Kidney glomerular epithelial cell (primary cell): Measurements from ENCODE around the gene TPR.
A peak's percentile ranks its signal among the peaks of the same experiment; 100 is the strongest.
"Not testable (repeated sequence)": the region's sequence is repeated elsewhere in the genome, so short reads cannot be mapped to it uniquely, and the experiment has no call there.

ENCODE experiments used
- DNase-seq: peaks from one replicate; lab custom pipeline; 2025; lab: John Stamatoyannopoulos, UW

The TPR gene

DNA sequence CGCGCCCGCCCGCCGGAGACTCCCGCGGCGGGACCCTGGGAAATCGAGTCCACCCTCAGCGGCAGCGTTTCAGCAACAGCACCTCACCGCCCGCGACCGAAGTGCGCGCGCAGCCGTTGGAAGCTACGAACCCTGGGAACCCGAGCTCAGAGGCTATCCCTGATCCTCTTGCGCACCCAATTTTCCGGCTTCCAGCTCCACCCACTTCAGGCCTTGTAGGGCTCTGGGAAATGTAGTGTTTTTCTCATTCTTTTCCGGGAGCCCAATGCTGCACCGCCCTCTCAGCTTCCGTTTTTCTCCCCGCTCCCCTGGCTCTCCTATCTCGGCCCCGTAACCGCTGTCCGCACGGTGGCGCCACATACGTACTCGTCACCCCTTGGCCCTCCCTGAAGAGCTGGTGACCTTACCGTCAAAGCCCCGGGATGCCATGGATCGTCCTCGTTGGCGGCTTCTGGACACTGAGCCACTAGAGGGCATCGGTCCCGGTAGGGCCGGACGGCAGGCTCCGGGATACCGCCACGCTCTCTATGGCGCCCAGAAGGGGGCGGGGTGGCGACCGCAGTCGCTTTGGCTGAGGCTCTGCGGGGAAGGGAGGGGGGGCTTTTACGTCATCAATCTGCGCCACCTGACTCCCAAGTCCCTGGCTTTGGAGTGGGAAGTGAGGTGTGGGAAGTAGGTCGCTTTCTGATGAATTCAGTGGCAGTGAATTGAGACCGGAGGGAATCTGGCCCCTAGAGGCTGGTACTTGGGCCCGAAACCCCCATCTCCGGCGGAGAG is at the start of gene TPR, which contains the start of gene ODR4:
TSS of gene TPR (minus strand) at position 102 of the 777 bp plus-strand sequence. CDS start 225 bp downstream, outside the sequence.
TSS of gene ODR4 (plus strand) at position 687 of the 777 bp plus-strand sequence. CDS start 3,948 bp downstream, outside the sequence.
- DNase-seq = peak; percentile 99

DNA sequence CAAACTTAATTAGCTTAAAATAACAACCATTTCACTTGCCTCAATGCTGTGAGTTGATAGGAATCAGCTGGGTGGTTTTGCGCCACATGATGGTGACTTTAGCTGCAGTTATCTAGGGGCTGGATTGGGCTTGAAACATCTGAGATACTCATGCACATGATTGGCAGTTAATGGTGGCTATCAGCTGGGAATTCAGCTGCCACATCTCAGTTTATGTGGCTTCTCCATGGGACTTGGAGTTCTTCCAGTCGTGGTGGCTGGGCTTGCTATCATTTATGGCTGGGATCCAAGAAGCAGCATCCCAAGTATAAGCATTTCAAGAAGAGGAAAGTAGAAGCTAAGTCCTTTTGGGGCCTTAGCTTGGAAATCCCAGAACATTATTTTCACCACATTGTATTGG is 49.5 kb upstream of the TPR start:
- no peak for DNase-seq

DNA sequence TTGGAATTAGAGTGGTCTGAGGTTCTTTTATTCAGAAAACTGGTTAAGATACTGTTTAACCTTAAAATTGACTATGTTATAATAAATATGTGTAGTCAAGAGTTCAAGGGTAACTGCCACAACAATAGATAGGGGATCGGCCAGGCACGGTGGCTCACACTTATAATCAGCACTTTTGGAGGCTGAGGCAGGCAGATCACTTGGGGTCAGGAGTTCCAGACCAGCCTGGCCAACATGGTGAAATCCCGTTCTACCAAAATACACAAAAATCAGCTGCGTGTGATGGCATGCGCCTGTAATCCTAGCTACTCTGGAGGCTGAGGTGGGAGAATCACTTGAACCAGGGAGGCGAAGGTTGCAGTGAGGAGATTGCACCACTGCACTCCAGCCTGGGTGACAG is 46.4 kb upstream of the TPR start:
- DNase-seq = no peak

DNA sequence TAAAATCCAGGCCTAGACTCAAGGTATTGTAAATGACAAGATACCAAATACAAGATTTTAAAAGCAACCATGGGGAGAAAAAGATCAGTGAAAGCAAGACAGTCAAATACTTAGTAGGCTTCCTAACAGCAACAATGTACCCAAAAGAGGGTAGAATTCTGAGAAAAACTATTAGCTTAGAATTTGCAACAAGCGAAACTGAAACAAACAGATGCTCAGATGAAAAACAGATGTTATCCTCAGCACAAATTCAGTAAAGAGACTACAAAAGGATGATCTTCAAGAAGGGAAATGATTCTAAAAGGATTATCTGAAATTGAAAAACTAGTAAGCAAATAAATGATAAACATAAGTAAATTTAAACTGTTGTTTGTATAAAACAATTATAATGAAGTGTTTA is 45.9 kb upstream of the TPR start:
- DNase-seq = no peak

DNA sequence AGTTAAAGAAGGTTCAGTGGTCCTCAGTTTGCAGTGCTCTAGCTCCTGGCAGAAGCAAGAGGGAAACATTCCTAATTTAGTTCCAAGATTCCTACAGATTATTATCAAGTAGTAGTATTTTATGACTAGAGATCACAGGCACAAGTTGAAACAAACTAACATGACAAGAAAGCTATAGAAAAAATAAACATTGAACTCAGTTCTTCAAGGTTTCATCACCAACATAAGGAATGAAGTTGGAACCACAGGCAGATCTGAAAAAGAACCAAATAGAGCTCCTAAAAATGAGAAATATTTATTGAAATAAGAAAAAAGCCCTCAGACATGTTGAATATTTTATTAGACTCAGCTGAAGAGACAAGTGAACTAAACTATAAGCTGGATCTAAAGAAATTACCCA is 45.3 kb upstream of the TPR start:
- DNase-seq = no peak

DNA sequence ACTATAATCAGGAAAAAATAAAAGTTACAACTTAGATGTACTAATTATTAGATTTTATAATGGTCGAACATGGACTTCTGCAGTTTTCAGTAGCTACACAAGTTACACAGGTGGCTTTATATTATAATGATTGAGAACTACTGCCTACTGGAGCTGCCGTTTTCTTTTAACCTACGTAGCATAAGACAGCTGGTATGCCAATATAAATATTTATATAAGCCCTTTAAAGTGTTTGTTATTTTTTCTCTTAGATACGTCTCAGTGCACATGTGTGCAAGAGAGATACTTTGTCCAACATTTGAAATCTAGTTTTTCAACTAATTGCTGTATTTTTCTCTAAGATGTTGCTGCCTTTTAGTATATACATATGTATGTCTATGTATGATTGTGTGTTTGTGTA is 43.5 kb upstream of the TPR start:
- no peak for DNase-seq

DNA sequence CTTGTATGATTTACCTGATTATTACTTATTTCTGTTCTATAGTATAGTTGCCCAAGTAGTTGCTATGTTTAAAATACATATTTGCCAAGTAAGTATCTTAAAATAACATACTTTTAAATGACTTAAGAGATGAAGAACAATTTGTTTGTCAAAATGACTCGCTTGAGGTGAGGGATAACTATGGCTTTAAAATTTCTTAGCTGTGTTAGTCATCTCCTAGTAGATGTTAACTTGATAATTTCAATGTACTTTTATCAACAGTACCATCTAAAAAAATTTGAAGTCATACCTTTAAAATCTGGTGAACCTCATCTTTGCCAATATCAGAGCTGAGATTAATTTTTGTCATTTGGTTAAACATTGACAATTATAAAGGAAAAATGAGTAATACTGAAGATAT is 38.3 kb upstream of the TPR start:
- no peak for DNase-seq

DNA sequence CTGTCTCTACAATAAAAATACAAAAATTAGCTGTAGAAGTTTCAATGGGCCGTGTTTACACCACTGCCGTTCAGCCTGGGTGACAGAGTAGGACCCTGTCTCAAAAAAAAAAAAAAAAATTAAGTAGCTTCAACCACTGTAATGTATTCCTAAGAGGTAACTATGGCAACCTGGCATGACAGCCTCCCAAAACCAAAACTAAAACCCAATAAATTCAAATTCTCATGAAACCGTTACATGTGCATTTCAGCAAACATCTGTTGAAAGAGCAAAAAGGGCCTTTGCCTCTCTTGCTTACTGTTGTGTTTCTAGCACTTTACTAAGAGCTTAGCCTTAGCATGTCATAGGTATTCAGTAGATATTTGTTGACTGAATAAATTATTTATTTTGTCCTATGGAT is 34.0 kb upstream of the TPR start:
- DNase-seq = no peak

DNA sequence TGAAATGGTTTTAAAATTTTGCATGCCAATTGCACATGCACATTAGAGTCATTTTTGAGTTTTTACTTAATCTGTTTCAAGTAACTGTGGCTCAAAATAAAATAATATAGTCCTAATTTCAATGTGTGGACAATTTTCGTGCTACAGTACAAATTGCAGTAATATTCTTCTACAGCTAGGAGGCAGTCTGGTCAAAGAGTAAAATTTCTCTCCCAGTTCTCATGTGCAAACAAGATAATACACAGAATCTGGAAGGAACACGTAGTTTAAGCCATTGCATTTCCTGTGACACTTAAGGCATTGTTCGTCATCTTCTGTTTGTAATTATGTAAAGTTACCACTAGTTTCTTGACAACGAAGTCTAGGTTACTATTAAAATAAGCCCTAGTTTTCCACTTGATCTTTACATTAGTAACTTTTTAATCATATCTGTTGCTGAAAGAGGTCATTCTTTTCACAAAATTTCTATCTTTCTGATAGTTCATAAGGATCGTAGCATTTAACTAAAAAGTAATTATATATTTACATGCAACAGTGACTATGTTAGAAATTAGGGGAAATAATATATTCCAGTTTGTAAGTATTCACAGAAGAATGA is 29.5 kb upstream of the TPR start:
- peak; percentile 35 for DNase-seq

DNA sequence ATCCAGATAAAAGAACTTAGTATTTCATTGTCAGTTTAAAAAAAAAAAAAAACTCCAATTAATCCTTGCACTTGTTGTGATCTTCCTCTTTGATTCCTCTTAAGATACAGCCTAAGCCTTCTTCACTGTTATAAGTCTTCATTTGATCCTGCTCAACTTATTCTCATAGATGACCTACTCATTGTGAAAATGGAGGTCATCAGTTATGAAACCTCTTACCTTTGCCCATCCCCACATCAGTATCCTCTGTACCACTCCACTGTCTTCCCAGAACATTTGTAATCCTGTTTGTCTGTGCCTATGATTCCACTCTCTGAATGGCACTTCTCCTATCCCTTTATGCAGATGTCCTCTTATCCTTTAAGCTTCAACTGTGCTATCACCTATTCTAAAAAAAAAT is 28.6 kb upstream of the TPR start:
- no peak for DNase-seq

DNA sequence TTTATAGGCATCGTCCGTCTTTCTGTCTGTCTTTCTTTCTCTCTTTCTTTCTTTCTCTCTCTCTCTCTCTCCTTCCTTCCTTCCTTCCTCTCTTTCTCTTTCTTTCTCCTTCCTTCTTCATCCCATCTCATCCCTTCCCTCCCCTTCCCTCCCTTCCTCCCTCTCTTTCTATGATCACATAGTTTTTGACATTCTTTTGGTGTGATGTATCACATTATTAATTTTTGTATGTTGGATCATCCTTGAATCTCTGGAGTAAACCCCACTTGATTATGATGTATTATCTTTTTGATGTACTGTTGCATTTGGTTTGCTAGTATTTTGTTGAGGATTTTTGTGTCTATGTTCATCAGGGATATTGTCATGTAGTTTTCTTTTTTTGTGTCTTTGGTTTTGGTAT is 26.4 kb upstream of the TPR start:
- DNase-seq = not testable (repeated sequence)

DNA sequence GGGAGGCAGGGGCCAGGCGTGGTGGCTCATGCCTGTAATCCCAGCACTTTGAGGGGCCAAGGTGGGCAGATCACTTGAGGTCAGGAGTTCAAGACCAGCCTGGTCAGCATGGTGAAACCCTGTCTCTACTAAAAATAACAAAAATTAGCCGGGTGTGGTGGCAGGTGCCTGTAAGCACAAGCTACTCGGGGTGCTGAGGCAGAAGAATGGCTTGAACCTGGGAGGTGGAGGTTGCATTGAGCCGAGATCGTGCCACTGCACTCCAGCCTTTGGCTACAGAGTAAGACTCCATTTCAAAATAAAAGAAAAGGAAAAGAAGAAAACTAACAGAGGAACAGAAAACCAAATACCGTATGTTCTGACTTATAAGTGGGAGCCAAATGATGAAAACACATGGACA is 17.7 kb upstream of the TPR start:
- DNase-seq = not testable (repeated sequence)

DNA sequence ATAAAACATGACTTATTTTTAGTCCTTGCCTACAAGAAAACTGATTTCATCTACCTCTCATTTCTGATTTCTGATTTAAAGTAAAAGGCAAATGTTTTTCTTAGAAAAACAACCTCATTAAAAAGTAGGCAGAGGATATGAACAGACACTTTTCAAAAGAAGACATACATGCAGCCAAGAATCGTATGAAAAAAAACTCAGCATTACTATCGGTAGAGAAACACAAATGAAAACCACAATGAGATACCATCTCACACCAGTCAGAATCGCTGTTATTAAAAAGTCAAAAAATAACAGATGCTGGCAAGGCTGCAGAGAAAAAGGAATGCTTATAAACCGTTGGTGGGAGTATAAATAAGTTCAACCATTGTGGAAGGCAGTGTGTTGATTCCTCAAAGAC is 16.8 kb upstream of the TPR start:
- DNase-seq = no peak

DNA sequence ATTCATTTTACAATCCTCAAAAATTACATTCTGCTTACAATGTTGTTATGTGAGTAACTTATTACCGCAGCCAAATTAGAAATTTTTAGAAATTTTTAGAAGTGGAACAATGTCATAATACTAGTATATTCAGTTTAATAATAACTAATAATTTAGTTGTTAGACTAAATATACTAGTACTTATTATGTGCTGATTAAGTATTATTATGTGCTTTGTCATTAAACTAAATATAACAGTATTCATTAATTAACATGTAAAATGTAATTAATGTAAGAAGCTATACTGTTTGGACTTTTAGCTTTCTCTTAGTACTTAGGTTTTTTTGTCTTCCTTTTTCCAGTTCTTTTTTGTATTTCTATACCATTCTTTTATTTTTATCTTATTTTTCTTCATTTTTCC is 15.9 kb upstream of the TPR start:
- no peak for DNase-seq

DNA sequence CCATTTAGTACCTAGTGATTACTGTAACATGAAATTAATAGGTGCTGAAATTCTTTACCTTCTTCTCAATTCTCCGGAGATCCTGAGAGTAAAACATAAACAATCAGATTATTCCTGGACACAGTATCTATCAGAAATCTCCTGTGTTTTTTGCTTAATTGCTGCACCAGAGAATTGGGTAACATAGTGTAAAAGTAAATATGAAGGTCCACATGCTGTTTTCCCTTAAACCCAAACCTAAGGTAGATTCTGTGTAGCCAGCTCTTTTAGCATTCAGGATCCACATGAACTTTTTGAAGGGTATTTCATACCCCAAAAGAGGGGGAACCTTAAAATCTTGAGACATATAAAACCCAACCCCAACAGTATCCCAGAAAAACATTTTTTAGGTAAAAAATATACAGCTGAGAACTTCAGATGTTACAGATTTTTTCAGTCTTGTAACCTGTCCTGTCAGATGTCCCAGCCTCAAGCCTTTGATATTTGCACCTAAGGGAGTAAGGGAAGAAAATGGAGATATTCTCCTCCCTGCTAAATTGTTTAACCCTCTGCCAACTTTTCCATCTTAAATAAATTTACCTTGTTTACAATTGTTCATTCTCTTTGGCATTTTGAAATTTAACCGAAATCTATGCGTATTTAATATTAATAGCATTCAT is 11.8 kb upstream of the TPR start:
- DNase-seq = no peak

DNA sequence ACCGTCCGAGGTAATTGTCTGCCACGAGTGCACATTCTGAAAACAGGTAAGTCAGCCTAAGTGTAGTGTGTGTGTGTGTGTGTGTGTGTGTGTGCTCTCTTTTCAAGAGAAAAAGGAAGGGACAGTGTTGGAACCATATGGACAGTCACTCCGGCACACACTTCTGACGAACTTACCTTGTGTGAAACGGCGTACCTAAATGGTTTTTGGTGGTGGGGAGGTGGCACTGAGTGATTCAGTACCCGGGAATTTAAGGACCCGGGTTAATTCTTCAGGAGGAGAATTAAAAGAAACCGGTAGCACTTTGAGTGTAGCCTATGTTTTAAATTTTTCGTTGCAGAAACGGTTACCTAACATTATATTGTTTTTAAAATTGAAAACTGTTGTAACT is 871 bp upstream of the TPR start:
- DNase-seq = peak; percentile 88

DNA sequence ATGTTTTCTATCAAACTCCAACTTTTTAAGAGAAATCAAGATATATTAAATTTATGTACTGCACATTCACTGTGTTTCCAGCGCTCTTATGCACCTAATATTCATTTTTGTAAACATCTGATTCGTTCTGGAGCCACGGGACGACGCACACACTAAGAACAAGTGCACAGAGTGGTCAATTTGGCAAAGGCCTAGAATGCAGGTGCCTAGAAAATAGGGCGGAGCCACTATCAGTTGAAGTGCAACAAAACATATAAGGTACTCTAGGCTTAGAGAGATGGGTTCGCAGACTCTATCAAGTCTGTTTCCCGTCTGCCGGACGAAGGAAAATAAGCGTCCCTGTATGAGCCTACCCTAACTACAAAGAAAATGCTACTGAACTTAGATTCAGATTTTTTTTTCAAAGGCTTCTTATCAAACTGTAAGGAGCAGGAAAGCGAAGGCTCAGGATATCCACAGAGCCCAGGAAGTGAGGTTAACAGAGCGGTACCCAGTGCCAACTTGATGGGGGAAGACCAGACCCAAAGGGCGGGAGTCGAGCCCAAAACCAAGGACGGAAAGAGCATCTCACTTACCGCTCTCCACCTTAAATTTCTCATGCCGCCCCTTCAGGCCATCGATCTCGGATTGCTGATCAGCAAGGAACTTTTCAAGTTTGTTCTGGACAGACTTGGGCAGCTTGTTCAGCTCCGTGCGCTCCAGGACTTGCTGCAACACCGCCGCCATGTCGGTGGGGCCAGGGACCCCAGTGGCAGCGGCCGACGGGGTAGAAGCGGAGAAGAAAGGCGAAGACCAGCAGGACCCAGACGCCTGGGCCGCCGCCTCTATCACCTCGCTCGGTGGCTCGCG is 526 bp downstream of the TPR start:
- DNase-seq = peak; percentile 61

DNA sequence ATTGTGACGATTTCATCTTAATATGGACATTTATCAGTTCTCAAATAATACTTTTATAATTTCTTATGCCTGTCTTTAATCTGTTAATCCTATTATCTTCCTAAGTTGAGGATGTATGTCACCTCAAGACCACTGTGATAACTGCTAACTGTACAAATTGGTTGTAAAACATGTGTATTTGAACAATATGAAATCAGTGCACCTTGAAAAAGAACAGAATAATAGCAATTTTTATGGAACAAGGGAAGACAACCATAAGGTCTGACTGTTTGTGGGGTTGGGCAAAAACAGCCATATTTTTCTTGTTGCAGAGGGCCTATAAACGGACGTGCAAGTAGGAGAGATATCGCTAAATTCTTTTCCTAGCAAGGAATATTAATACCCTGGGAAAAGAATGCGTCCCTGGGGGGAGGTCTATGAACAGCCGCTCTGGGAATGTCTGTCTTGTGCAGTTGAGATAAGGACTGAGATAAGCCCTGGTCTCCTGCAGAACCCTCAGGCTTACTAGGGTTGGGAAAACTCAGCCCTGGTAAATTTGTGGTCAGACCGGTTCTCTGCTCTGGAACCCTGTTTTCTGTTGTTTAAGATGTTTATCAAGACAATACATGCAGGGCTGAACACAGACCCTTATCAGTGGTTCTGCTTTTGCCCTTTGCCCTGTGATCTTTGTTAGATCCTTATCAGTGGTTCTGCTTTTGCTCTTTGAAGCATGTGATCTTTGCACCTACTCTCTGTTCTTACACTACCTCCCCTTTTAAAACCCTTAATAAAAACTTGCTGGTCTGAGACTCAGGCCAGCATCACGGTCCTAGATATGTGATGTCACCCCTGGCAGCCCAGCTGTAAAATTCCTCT is 27.0 kb downstream of the TPR start:
- DNase-seq = not testable (repeated sequence)

DNA sequence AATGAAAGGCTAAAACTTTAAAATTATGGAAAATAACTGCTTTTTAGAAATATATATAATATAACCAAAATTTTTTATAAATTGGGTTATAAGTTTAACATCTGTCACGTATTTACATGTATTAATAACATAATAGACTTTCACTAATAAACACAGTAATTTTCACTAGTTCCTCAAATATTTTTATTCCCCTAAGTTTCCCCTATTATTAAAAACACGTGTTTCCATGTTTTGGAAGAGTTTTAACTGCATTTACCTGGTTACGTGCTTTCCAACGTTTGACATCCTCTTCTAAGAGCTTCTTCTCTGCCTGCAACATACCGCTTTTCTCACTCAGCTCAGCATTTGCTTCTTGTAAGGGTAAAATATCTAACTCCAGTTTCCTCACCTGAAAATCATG is 34.3 kb downstream of the TPR start:
- DNase-seq = no peak

DNA sequence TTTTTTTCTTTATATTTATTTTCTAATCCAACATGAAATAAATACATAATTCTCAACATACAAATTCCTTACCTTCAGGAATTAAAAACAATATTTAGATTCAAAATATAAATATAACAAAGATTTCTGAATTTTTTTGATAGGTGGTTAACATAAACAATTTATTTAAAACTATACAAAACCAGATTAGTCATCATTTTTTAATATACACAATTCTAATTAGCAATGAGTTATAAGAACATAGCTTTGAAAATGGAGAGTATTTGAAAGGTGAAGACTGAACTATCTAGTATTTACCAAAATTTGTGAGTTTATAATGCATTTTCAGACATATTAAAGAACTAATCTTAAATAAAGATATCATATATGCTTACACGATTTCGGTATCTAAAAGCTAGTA is 37.5 kb downstream of the TPR start:
- DNase-seq = no peak

DNA sequence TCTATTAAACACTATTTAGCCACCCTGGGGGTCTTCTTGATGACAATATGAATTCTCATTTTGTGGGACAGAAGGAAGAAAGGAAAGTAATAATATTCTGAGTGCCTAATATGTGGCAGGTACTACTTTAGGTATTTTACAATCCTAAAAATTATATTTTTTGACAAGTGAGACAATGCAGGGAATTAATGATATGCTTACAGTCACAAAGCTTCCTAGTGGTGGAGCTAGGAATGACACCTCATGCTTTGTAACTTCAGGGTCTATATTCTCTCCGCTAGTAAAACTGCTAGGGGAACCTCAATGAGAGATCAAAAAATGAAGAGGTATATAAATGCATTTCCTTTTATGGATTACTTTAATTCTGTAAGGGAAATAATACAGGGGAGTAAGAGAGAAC is 44.3 kb downstream of the TPR start:
- no peak for DNase-seq
